ENCODE results near the gene LRRC4B.

LRRC4B gene

DNA sequence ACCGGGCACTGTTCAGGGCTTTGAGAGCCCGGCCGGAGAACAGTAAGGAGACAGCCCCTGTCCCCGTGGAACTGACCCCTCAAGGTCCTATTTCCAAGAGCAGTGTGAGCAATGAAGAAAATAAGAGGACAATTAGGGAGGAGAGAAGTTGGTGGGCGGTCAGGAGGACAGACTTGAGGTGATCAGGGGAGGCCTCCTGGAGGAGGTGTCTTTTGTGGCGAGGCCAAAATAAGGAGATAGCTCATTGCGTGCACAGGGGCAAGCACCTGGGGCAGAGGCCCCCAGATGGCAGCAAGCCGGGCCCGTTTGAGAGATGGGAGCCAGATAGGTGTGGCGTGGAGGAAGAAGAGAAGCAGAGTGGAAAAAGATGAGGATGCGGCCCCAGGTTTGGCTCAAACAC, 2.8 kb upstream of the LRRC4B start:
- DNase-seq (ENCODE audit: low spot score): no peak

DNA sequence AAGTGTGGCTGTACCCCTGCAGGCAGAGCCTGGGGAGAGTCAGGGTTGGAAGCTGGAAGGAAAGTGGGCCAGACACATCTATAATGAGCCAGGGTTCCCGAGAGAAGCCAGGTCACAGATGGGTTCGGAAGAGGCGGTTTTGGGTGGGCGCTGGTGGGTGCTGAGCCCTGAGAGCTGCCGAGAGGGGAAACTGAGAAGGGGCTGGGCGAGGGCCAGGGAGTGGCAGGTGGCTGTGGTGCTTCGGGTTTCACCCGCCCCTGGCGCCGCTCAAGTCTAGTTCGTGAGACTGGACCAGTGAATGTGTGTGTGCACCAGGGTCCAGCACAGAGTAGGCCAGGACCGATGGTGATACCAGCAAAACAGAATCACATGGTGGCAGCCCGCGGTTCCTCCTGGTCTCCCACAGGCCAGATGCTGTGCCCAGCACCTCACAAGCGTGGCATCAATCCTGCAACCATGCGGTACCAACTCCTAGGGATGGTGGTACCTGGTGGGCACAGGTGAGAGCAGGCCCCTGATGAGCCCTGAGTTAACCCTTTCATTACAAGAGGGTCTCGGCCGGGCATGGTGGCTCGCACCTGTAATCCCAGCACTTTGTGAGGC, 1.8 kb upstream of the LRRC4B start:
- peak; percentile 42 for DNase-seq (ENCODE audit: low spot score)

DNA sequence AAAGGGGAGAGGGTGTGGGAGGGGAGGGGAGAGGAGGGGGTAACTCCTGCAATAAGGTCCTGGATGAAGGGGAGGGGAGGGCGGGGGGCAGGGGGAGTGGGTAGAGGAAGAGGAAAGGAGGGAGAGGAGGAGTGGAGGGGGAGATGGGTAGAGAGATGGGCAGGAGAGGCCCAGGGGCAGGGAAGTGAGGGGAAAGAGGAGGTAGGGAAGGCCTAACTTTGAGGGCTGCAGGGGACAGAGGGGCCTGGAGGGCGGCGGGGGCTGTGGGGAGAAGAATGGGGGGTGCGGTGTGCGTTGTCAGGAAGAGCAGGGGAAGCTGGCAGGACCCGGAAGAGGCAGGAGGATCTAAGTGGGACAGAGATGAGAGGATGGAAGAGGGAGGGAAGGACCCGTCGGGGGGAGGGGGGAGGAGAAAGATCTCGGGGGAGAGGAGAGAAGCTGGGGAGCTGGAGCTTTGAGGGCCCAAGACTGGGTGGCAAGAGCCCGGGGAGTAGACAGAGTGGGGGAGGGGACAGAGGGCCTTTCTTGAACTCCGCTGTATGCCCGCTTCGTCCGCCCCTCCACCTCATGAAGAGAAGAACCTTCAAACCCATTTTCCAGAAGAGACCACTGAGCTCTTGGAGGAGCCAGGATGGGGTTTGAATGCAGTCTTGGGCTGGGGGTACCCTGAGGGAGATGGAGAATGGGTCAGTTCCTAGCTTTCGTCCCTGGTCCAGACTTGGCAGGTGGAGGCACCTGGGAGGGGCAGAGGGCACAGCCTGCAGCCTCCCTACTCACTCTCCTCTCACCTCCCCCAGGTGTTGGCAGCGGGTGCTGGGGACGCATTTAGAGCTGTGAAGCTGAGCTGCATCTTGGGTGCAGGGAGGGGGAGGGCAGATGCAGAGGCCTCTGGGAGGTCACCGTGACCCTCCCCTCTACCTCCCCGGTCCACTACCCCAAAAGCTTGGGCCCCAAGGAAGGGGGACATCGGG, 778 bp upstream of the LRRC4B start:
- DNase-seq (ENCODE audit: low spot score): peak; percentile 52

DNA sequence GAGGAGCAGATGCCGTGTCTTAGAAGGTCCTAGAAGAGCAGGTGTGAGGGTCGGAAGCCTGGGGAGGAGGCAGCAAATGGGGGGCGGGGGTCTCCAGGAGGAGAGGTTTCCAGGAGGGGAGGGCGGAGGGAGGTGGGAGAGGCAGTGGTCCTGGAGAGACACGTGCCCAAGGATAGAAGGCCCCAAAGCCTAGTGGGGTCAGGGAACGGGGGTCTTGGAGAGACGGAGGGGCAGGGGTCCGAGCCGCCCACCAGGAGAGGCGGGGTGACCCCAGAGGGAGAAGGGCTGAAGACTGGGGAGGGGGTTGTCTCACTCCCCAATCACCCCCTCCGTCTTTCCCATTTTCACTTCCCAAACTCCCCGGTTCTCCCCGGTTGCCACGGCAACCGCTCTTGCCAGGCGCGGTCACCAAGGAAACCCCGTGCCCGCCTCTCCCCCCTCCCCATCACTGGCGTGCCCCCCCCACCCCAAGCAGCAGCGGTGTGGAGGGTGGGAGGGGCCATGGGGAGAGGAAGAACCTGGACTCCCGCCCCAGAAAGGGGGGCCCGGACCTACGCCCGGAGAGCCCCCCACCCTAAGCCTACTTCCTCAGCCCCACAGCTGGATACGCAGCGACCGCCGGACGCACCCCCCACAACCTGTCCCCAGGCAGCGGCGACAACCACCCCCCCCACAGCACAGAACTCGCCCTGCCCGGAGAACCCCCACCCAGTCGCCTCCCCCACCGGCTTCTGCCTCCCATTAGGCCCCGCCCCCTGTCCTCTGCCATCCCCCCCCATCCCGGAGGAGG, 988 bp downstream of the LRRC4B start:
- peak; percentile 71 for DNase-seq (ENCODE audit: low spot score)

DNA sequence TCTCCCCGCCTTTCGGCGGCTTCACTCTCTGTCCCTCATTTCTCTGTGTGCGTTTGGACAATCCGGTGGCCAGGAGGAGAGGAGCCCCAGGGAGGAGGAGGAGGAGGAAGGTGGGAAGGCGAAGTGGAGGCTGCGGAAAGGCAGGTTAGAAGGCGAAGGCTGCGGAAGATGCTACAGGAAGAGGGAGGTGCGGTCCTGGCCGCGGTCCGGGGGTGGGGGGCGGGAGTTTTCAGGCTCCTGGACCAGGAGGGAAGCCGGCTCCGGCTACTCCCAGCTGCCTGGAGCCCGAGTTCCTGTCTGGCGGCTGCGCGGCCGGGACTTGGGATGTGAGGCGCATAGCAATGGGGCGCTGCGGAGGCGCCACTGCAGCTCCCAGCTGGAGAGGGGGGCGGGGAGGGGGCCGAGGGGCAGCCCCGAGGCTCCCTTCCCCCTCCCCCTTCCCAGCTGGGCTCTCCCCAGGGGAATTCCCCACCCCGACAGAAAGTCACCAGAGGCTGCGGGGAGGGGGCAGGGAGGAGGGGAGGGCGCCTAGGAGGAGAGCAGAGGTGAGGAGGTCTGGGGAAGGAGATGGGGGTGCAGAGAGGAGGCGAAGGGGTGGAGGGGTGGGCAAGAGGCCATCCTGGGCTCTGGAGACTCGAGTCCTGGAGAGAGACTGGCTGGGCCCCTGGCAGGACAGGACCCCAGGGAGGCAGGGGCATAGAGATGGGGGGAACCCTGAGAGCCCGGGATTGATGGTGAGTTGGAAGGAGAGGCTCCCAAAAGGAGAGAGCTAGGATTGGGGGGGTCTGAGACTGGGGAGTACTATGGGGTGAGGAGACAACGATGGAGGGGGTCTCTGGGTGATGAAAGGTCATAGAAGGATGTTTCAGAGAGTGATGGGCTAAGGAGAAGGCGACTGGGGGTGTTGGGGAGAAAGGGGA, 2.0 kb downstream of the LRRC4B start:
- peak; percentile 60 for DNase-seq (ENCODE audit: low spot score)

DNA sequence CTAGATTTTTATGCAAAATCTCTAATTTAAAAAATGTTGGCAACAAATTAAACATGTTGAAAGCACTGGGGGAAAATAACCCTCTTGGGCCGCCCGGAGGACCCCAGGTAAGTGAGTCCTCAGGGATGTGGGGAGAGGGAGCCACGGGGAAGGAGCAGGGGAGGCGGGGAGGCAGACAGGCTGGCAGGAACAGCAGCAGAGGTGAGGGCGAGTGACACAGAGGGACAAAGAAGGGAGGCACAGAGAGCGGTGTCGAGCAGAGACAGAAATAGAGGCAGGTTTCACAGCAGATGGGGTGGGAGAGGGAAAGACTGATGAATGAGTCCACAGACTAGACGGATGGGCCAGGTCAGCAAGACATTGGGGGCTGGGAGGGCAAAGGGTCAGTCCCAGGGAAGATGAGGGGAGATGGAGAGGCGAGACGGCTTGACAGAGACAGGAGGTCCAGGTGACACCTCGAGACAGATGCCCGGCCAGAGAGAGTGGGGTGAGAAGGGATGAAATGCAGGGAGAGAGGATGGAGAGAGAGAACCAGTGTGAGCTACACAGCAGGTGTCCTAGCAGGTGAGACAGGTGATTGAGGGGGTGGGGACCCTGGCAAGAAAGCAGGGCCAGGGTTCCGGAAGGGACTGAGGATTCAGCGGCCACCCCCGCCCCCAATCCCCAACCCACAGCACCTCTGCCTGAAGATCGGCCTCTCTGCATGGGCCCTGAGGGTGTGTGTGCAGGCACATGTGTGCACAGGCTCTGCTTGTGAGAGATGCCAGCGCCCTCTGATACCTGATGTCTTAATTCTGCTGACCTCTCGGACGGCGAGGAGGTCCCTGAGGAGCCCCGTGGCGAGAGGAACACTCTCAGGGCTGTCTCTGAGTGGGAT, 3.8 kb downstream of the LRRC4B start:
- DNase-seq (ENCODE audit: low spot score): peak; percentile 45

DNA sequence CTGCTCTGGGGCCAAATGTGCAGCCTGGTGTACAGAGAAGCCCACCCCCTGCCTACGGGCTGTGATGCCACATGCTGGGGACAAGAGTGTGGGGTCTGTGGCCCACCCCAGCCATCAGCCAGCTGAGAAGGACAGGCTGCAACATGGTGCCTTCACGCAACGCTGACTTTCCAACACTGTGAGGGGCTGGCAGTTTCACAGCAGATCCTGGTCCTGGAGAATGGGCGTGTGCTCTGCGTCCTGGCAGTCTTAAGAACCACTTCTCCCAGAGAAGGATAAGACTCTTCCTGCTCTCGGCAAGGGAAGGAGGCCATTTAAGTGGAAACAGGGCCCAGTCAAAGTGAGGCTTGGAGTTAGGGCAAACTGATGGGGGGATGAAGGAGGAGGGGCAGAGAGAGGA, 4.6 kb downstream of the LRRC4B start:
- peak; percentile 40 for DNase-seq (ENCODE audit: low spot score)

DNA sequence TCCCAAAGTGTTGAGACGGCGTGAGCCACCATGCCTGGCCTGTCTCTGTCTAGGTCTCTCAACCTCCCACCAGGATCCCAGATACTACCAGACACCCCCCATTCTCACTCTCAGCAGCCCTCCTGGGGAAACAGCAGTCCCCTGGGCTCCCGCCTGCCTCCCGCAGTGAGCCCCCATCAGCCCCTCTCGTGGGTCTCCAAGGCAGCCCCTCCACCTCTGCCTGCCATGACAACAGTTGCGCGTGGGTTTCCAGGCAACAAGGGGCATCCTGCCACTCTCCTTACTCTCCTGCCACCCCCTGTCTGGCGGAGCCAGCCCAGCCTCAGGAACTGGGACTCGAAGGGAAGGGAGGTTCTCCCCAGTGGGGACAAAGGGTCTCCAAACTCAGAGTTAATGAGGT, 5.2 kb downstream of the LRRC4B start:
- DNase-seq (ENCODE audit: low spot score): peak; percentile 40

DNA sequence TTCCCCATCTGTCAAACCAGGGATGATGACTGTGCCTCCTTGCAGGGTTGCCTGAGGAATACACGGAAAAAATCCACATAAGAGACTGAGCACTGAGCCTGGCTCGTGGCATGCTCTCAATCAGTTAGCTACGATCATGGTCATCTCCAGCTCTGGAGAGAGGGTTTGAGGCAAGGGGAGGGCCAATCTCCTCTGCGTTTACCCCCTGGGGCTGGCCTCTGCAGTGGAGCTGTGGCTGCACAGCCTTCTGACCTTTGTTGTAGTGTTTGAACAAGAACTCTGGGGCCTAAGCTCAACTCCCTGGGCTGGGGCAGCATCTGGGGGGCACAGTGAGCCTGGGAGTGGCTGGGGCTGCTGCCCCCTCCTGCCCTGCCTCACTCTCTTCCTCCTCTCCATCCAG, 5.9 kb downstream of the LRRC4B start:
- peak; percentile 38 for DNase-seq (ENCODE audit: low spot score)

DNA sequence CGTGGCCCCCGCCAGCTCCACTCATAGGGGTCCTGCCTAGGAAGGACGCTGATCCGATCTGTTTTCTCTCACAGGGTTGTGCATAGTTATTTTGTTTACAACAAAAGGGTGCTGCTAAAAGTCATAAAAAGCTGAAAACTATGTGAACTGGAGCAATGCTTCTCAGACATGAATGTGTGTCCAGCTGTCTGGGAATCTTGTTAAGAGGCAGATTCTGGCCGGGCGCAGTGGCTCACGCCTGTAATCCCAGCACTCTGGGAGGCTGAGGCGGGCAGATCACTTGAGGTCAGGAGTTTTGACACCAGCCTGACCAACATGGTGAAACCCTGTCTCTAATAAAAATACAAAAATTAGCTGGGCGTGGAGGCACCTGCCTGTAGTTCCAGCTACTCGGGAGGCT, 8.6 kb downstream of the LRRC4B start:
- no peak for DNase-seq (ENCODE audit: low spot score)

DNA sequence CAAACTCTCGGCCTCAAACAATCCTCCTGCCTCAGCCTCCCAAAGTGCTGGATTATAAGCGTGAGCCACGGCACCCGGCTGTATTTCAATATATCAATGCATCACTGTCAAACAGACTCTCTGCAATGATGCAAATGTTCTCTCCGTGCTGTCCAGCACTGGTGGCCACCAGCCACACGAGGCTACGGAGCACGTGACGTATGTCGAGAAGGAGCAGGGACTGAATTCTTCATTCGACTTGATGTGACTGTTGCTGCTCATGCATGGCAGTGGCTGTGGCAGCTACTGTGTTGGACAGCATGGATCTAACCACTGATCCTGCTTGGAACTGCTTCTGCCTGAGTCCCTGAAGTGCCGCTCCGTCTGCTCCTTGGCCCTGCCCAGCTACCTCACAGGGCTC, 9.8 kb downstream of the LRRC4B start:
- peak; percentile 37 for DNase-seq (ENCODE audit: low spot score)

DNA sequence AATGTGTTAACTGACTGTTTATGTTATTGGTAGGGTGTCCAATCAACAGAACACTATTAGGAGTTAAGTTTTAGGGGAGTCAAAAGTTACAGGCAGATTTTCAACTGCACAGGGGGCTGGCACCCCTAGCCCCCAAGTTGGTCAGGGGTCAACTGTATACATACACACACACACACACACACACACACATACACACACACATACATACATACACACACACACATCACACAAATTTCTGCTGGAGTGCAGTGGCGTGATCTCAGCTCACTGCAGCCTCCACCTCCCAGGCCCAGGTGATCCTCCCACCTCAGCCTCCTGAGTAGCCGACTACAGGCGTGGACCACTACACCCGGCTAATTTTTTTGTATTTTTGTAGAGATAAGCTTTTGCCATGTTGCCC, 10.2 kb downstream of the LRRC4B start:
- no peak for DNase-seq (ENCODE audit: low spot score)

DNA sequence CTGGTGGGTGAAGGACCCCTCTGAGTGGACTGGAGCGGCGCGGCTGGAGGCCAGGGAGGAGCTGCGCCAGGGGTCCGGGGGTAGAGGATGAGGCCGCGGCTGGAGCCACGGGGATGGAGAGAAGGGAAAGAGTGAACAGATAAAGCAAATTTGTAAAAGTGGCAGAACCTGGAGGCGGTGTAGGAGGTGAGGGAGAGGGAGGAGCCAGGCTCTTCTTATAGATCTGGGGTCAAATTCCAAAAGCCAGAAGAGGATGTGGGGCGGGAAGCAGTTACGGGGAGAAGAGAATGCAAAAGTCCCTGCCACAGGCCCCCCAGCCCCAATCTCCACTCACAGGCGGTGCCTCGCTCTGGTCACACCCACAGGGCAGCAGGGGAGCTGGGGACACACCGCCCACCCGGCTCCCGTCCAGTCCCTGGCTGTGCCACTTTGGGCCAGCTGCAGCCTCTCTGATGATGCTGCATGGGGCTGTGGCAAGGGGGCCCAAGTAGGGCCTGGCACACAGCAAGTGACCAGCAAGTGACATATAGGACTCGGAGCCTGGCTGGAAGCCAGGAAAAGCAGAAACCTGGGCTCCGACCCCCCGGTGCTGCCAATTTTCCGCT, 11.1 kb downstream of the LRRC4B start:
- peak; percentile 62 for DNase-seq (ENCODE audit: low spot score)

DNA sequence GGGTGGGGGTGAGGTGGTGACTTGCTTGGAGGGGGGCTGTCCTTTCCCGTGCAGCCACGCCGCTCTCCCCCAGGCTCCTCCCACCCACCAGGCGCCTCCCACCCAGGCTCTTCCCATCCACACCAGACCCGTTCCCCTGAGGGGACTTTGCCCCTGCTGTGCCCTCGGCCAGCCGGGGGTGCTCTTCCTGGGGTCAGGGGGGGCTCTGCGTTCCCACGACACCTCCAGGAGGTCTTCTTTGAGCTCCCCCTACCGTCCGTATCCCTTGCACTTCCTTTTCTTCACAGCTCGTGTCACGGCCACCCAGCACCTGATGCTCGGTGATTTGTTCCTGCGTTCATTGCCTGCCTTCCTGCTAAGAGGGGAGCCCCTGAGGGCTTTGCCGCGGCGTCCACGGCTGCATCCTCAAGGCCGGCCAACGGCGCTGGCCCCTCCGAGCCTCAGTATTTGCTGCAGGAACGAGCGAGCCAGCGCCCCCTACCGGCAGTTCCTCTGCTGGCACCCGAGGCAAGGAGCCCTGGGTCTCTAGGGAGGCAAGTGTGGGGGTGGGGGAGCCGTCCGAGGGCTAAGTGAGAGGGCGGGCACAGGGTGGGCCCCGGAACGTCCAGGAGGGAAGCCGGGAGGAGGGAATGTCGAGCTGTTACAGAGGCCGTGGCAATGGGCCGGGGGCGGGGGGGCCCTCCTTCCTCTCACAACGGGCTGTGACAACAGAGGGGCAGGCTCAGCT, 11.8 kb downstream of the LRRC4B start:
- DNase-seq (ENCODE audit: low spot score): peak; percentile 97

DNA sequence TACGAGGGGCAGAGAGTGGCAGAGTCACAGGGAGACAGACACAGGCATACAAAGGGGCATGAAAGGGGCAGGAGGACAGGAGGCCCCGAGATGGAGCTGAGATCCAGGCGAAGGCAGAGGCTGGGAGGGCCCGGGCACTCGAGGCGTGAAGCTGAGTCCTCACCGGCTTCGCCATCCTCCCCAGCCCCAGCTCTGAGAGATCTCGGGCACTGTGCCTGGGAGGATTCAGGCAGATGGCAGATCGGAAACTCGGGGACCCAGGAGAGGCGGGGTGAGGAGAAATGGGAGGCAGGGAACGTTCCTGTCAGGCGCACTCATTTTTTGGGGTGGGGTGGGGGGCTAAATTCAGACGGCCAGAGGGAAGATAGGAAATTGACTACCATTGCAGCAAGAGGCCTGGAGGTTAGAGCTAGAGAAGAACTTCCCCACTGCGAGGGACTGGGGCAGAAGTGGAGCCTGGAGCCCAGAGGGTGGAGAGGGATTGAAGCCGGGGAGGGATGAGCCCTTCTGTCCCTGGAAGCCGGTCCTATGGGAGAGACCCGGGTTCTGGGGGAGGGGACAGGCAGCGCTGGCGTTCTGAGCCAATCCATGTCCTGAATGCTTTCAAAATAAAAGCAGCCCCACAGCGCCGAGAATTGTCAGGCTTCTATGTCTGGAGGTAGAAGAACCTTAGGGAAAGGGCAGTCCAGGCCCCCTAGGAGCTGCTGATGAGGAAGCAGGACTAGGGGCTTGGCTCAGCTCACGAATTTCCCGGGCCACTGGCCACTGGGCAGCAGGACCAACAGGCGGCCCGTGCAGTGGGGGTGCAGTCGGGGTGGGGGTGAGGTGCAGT, 12.6 kb downstream of the LRRC4B start:
- DNase-seq (ENCODE audit: low spot score): peak; percentile 64

DNA sequence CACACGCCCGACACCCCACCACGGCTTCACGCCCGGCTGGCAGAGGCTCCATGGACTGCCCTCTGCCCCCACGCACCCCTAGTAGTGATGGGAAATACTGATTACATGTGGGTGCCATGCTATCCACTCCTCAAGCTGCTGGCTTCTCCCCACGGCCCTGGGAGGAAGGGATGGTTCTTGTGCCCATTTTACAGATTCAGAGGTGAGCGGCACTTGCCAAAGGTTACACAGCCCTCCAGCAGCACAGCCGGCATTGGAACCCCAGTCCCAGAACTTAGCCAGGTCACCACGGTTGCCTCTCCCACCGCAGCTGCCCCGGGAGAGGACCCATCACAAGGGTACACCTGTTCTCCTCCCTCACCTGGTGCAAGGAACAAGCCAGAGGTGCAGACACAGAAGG, 13.2 kb downstream of the LRRC4B start:
- DNase-seq (ENCODE audit: low spot score): peak; percentile 39

DNA sequence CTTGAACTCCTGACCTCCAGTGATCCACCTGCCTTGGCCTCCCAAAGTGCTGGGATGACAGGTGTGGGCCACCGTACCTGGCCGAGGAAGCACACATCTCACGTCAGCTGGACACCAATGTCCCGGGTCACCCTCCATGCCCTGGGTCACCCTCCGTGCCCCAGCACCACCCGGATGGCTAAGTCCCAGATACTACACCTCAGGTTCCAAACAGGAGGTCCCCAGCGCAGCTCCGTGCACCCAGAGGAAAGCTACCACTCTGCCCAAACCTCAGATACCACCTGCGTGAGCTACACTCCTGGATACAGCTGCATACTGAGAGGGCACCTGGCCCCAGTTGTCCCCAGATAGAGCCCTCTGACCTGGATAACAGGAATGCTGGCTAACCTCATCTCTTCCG, 14.0 kb downstream of the LRRC4B start:
- peak; percentile 36 for DNase-seq (ENCODE audit: low spot score)

DNA sequence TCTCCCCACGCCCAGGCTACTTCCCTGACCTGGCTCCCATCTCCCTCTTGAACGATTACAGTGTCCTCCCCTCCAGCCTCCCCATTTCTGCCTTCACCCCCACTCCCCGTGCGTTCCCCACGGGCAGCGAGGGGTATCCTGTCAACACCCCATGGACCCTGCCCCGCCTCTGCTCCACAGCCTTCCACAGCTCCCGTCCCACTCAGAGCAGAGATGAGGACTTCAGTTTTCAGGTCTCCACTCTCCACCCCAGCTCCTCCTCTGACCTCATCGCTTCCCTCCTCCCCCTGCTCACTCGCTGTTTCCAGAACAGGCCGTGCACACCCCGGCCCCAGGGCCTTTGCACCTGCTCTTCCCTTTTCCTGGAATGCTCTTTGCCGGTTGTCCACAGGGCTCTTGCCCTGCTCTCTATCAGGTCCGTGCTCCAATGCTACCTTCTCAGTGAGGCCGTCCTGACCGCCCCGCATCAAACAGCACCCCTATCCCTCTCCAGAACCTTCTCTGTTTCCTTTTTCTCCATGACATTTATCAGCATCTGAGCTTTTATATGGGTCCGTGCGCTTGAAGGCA, 15.0 kb downstream of the LRRC4B start:
- DNase-seq (ENCODE audit: low spot score): peak; percentile 41
